VCaP (cell line): ENCODE measurements around the gene SYNGR3.

ENCODE experiments used
- H3K27ac ChIP-seq: fragments of 450-650 bp; 2 replicates; pipeline ENCODE4 v1.5.1; 2017
- TF ChIP-seq, protein P1 (sequence below): fragments of 450-650 bp; conservative IDR thresholded peaks from 2 replicates; pipeline ENCODE4 v1.5.1; 2017; ENCODE audit warnings: mild to moderate bottlenecking, moderate library complexity

The SYNGR3 gene

GRCh38 chr16:2039274-2040031, 49.7 kb downstream of the SYNGR3 start:
- TF ChIP-seq, protein P1, sequence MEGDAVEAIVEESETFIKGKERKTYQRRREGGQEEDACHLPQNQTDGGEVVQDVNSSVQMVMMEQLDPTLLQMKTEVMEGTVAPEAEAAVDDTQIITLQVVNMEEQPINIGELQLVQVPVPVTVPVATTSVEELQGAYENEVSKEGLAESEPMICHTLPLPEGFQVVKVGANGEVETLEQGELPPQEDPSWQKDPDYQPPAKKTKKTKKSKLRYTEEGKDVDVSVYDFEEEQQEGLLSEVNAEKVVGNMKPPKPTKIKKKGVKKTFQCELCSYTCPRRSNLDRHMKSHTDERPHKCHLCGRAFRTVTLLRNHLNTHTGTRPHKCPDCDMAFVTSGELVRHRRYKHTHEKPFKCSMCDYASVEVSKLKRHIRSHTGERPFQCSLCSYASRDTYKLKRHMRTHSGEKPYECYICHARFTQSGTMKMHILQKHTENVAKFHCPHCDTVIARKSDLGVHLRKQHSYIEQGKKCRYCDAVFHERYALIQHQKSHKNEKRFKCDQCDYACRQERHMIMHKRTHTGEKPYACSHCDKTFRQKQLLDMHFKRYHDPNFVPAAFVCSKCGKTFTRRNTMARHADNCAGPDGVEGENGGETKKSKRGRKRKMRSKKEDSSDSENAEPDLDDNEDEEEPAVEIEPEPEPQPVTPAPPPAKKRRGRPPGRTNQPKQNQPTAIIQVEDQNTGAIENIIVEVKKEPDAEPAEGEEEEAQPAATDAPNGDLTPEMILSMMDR, result no peak
- H3K27ac ChIP-seq, result peak overlapping the region; percentile 83

DNA sequence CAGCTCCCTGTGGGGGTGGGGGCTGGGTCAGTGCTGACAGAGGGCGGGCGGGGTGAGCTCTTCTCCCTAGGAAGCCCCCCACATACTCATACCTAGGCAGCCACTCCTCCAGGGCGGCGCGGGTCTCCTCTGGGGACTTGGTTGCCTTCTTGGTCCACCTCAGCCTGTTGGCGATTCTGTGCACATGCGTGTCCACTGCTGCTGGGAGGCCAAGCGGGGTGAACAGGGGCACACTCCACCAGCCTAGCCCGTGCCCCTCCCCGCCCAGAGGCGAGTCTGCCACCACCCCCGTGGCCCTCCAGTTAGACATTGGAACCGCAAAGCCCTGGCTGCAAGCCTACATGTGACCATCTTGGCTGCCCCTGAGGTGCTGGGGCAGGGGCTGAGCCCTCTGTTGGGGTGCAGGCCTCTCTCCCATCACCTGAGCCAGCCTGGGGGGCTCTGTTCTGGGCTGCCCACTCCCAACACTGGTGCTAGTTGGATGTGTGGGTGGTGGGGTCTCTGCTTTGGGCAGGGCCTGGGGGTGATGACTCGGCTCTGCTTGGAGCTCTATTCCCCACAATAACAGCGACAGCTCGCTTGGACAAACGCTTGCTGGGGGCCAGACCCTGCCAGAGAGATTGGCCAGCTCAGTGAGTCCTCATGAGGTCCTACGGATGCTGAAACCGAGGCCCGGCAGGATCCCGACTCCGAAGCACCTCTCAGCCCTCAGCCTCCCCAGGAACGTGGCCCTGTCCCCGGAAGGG, 50.4 kb downstream of the SYNGR3 start:
- peak overlapping the region; percentile 83 for H3K27ac ChIP-seq
- TF ChIP-seq, protein P1, result no peak

GRCh38 chr16:2040787-2041522, 51.2 kb downstream of the SYNGR3 start:
- peak overlapping the region; percentile 83 for H3K27ac ChIP-seq

GRCh38 chr16:2042171-2042985, 52.6 kb downstream of the SYNGR3 start:
- H3K27ac ChIP-seq, result no peak overlapping the region
- TF ChIP-seq, protein P1, result no peak

More at GRCh38 chr16:2040787-2041522, 51.2 kb downstream of the SYNGR3 start:
- TF ChIP-seq, protein P1, result no peak

DNA sequence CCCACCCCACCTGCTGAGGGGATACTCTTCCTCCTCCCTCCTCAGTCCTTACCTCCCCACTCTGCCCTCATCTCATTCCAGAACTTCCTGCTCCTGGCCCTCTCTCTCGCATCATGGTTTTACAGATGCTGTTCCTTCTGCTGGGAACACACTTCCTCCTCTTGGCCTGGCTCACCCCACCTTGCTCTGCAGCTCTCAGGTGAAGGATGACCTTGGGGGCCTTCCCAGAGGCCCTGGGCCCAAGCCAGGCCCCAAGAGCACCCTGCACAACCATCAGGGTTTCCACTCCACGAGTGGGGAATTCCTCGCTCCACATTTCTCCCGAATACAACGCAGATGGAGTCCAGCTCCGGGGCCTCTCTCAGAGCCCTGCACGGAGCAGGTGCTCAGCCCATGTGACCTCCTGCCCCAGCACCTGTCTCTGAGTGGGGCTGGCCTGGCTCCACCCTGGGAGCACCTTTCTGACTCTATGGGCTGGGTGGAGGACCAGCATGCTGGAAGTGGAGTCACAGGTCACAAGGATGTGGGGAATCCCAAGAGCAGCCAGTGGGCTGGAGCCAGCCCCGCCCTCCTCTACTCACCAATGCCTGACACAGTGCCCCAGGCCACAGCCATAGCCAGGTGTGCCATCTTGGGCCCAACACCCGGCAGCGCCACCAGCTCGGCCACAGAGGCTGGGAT, 53.4 kb downstream of the SYNGR3 start:
- TF ChIP-seq, protein P1, result no peak
- H3K27ac ChIP-seq, result no peak overlapping the region
